NCI-H2227 (cell line): ENCODE results near the gene KLHDC3.
"Not testable (repeated sequence)": the region's sequence is repeated elsewhere in the genome, so short reads cannot be mapped to it uniquely, and the experiment has no call there.

Experiments used
- DNase-seq: peaks from one replicate; lab custom pipeline; 2025; ENCODE audit not compliant: unreplicated experiment; lab: John Stamatoyannopoulos, UW

The KLHDC3 gene

GRCh38 chr6:43026365-43026764 lies 12.3 kb downstream of the KLHDC3 start:
- DNase-seq = no peak

GRCh38 chr6:43029120-43029519 lies 15.1 kb downstream of the KLHDC3 start:
- no peak for DNase-seq

- DNase-seq = no peak
Observed at GRCh38 chr6:43032326-43032725, 18.3 kb downstream of the KLHDC3 start.

- no peak for DNase-seq
Observed at GRCh38 chr6:43033496-43034189, 19.6 kb downstream of the KLHDC3 start.

- DNase-seq = no peak
Observed at GRCh38 chr6:43034190-43034525, 20.1 kb downstream of the KLHDC3 start.

- no peak for DNase-seq
Observed at GRCh38 chr6:43035495-43036194, 21.6 kb downstream of the KLHDC3 start.

GRCh38 chr6:43036712-43037111 lies 22.7 kb downstream of the KLHDC3 start:
- DNase-seq = no peak

GRCh38 chr6:43037197-43037596 lies 23.1 kb downstream of the KLHDC3 start:
- no peak for DNase-seq

GRCh38 chr6:43037706-43038105 lies 23.7 kb downstream of the KLHDC3 start:
- no peak for DNase-seq

GRCh38 chr6:43038727-43039126 lies 24.7 kb downstream of the KLHDC3 start:
- DNase-seq = no peak

- no peak for DNase-seq
Observed at GRCh38 chr6:43040542-43041257, 26.7 kb downstream of the KLHDC3 start.

GRCh38 chr6:43041475-43041874 lies 27.4 kb downstream of the KLHDC3 start:
- not testable (repeated sequence) for DNase-seq

GRCh38 chr6:43043310-43043709 lies 29.3 kb downstream of the KLHDC3 start:
- DNase-seq = no peak

- no peak for DNase-seq
Observed at GRCh38 chr6:43045371-43045930, 31.4 kb downstream of the KLHDC3 start.

GRCh38 chr6:43047998-43048397 lies 33.9 kb downstream of the KLHDC3 start:
- no peak for DNase-seq

GRCh38 chr6:43050981-43051380 lies 36.9 kb downstream of the KLHDC3 start:
- no peak for DNase-seq

- no peak for DNase-seq
Observed at GRCh38 chr6:43052225-43052841, 38.3 kb downstream of the KLHDC3 start.

GRCh38 chr6:43052842-43053544 lies 38.9 kb downstream of the KLHDC3 start:
- DNase-seq = no peak

GRCh38 chr6:43053545-43054205 lies 39.6 kb downstream of the KLHDC3 start, which contains the start of gene CUL7:
CUL7 (minus strand) TSS chr6:43053851; CDS start chr6:43052788, 1,063 bp downstream.
- DNase-seq = peak; percentile 92
